ENCODE results near the gene VPS39. TPM values are rescaled to one million over a fixed set of nuclear protein-coding genes. Genes with fewer than 3 reads are reported as not detected.

The VPS39 gene
- total RNA-seq, 4 donors from 2014 or later, result 24.4 to 57.2 (median 31.9) TPM

DNA sequence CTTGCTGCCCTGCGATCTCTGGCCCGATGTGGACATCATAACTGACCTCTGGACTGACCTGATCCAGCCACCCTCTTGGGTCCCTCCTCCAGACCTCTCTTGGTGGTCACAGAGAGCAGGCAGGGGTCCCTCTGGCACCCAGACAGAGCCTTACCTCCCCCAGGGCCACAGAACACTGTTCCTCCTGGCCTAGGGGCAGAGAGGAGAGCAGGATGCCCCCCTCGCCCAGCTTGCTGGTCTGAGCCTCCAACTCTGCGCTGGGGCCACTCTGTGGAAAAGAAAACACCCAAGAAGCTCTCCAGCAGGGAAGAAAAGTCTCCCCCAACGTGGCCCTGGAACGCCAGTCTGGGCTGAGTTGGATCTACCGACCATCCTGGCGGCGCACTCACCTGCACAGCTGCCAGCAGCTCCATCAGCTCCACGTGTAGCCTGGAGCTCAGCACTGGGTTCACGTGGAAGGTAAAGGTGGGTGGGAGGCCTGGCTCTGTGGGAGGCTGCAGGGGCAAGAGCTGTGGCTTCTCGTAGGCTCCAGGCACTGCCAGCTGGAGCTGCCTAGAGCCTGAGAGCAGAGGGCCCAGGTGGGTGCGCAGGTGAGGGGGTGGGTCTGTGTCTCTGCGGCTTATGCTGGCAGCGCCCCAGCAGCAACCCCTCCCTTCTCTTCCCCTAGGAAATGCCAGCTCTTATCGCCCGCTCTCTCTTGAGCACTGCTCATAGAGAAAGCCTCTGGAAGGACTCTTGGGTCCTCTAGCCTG lies 57.7 kb downstream of the VPS39 start:
- TF ChIP-seq, protein P1, sequence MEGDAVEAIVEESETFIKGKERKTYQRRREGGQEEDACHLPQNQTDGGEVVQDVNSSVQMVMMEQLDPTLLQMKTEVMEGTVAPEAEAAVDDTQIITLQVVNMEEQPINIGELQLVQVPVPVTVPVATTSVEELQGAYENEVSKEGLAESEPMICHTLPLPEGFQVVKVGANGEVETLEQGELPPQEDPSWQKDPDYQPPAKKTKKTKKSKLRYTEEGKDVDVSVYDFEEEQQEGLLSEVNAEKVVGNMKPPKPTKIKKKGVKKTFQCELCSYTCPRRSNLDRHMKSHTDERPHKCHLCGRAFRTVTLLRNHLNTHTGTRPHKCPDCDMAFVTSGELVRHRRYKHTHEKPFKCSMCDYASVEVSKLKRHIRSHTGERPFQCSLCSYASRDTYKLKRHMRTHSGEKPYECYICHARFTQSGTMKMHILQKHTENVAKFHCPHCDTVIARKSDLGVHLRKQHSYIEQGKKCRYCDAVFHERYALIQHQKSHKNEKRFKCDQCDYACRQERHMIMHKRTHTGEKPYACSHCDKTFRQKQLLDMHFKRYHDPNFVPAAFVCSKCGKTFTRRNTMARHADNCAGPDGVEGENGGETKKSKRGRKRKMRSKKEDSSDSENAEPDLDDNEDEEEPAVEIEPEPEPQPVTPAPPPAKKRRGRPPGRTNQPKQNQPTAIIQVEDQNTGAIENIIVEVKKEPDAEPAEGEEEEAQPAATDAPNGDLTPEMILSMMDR (IDR thresholded peaks at IDR 0.05), result no peak
- TF ChIP-seq POLR2A (IDR thresholded peaks at IDR 0.05), result no peak
- Histone ChIP-seq H3K9me3 (no peaks in the 10 kb centered on the region), H3K27ac (no peak overlapping the region), H3K4me1 (peaks cover 12 to 55% (median 29%) of the 10 kb centered on the region in 3 donors), H3K27me3 (peaks cover 0 to 5% (median 0%) of the 10 kb centered on the region in 4 donors), H3K4me3 (no peak overlapping the region), H3K36me3 (no peaks in the 10 kb centered on the region)
- WGBS, 2 donors, result 81 to 83% methylated on average over 2 to 12 of the region's 17 CpGs
- intact Hi-C loops (cut with DNase I), result no loop called here
- no peak for DNase-seq

DNA sequence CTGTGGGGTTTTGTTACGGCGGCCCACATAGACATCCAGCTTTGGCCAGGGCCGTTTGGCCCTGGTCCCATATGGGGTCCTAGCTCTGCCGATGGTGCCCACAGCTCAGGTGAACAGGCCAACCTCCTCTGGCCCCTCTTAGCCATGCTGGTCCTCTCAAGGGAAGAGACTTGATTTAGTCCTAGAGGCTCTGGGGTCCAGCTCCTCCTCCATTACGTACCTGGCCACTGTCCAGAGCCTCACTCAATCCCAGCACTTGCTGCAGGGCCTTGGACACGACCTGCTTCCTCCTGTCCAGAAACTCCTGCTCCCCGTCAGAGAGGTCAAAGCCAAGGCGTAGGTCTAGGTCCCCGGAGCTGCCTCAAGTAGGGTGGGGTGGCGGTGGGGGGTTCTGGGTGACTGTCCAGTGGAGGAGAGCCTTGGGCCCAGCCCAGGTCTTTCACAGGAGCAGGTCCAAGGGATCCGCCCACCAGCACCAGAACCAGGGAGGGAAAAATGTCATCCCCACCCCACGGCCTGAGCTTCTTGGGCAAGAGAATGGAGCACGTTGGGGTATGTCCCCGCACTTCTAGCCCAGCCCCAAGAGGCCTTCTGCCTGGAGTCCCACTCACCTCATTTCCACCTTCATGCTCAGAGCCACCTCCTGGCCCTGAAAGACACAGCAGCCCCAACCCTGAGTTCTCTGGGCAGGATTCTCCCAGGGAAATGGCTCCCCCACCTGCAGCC lies 58.4 kb downstream of the VPS39 start:
- no peaks in the 10 kb centered on the region for H3K9me3 ChIP-seq
- intact Hi-C loops (cut with DNase I), result no loop called here
- H3K36me3 ChIP-seq, result no peaks in the 10 kb centered on the region
- 84 to 96% methylated on average over 5 to 12 of the region's 14 CpGs for WGBS, 2 donors
- TF ChIP-seq, protein P1 (IDR thresholded peaks at IDR 0.05), result no peak
- H3K4me3 ChIP-seq, result no peak overlapping the region
- DNase-seq, result no peak
- H3K27ac ChIP-seq, result no peak overlapping the region
- H3K27me3 ChIP-seq, result peaks cover 0 to 8% (median 0%) of the 10 kb centered on the region in 4 donors
- H3K4me1 ChIP-seq, result peaks cover 12 to 47% (median 24%) of the 10 kb centered on the region in 3 donors

DNA sequence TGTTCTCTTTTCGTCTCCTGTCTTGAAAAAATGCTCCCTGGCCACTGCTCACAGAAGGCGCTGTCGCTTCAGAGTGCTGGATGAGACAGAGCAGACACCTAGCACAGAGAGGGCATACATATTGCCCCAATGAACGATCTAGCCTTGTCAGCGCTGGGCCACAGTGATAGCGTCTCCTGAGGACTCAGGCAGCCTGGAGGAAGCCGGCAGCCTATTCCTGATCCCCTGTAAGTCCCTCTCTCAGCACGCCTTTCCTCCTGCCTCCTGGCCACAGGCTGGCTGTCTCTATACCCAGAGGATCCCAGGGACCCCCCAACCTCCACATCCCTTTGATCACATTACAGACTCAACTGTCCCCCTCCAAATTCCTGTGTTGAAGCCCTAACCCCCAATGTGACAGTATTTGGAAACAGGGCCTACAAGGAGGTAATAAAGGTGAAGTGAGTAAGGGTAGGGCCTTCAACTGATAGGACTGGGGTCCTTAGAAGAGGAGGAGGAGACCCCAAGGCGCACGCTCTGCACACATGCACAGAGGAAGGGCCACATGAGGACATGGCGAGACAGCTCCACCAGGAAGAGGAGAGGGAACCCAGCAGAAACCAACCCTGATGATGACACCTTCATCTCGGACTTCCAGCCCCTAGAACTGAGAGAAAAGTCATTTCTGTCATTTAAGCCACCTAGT lies 59.2 kb downstream of the VPS39 start:
- TF ChIP-seq, protein P1 (IDR thresholded peaks at IDR 0.05), result no peak
- DNase-seq, result no peak

DNA sequence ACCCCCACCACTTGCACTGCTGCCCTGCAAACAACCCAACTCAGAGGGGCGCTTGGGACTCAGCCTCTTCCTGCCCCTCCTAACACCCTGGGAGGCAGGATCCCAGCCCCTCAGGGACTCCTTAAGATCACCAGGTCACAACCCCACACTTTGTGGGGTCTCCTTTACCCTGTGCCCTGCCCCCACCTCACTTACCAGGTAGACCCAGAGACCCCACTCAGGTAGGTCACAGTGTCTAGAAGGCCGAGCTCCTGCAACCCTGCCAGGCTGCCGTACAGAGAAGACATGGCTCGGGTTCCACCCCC lies 60.7 kb downstream of the VPS39 start:
- peaks cover 0 to 24% (median 9%) of the 10 kb centered on the region in 3 donors for H3K4me1 ChIP-seq
- intact Hi-C loops (cut with DNase I), result no loop called here
- H3K36me3 ChIP-seq, result no peaks in the 10 kb centered on the region
- TF ChIP-seq, protein P1 (IDR thresholded peaks at IDR 0.05), result no peak
- no peak for TF ChIP-seq POLR2A (IDR thresholded peaks at IDR 0.05)
- no peak overlapping the region for H3K27ac ChIP-seq
- H3K9me3 ChIP-seq, result no peaks in the 10 kb centered on the region
- DNase-seq, result no peak
- 96% methylated on average over 4 of the region's 4 CpGs; no CpG with 5 or more reads in 1 of the 2 donors for WGBS, 2 donors
- H3K27me3 ChIP-seq, result peaks cover 0 to 8% (median 0%) of the 10 kb centered on the region in 4 donors
- H3K4me3 ChIP-seq, result no peak overlapping the region

More for the DNA sequence above, 59.2 kb downstream of the VPS39 start:
- Histone ChIP-seq H3K36me3 (no peaks in the 10 kb centered on the region), H3K9me3 (no peaks in the 10 kb centered on the region), H3K27ac (no peak overlapping the region), H3K27me3 (peaks cover 0 to 8% (median 0%) of the 10 kb centered on the region in 4 donors), H3K4me1 (peaks cover 7 to 40% (median 19%) of the 10 kb centered on the region in 3 donors), H3K4me3 (no peak overlapping the region)
- WGBS, 2 donors, result 83 to 92% methylated on average over 8 to 11 of the region's 12 CpGs
- intact Hi-C loops (cut with DNase I), result no loop called here
